ENCODE data around the gene FGFRL1. TPM values are rescaled to one million over a fixed set of nuclear protein-coding genes. Genes with fewer than 3 reads are reported as not detected.

Gene FGFRL1
- total and polyA plus RNA-seq, 5 experiments from 2014 or later: 0.65 to 18.4 (median 1.2) TPM

Other genes with a start within 250 kb of the FGFRL1 start
- gene CPLX1, start 185.5 kb upstream of the FGFRL1 start, total RNA-seq: under 1 TPM in 1 of 2 experiments, not detected in 1; 0.29 TPM
- gene CPLX1, start 185.5 kb upstream of the FGFRL1 start, polyA plus RNA-seq: not detected
- 100 to 1,000 TPM; 162 to 164 TPM for gene GAK, start 79.3 kb upstream of the FGFRL1 start, total RNA-seq
- gene GAK, start 79.3 kb upstream of the FGFRL1 start, polyA plus RNA-seq: 10 to 100 TPM; 45.0 to 71.0 (median 57.6) TPM
- gene TMEM175, start 79.2 kb upstream of the FGFRL1 start, total RNA-seq: 10 to 100 TPM; 65.6 to 72.9 TPM
- gene TMEM175, start 79.2 kb upstream of the FGFRL1 start, polyA plus RNA-seq: 10 to 100 TPM in 2 of 3 donors, 1 to 10 TPM in 1; 6.4 to 14.7 (median 11.5) TPM
- gene DGKQ, start 38.1 kb upstream of the FGFRL1 start, total RNA-seq: 10 to 100 TPM; 37.4 to 39.9 TPM
- gene DGKQ, start 38.1 kb upstream of the FGFRL1 start, polyA plus RNA-seq: 10 to 100 TPM in 2 of 3 donors, 1 to 10 TPM in 1; 2.2 to 17.3 (median 10.0) TPM
- 10 to 100 TPM; 74.8 to 79.1 TPM for gene IDUA, start 24.6 kb upstream of the FGFRL1 start, total RNA-seq
- gene IDUA, start 24.6 kb upstream of the FGFRL1 start, polyA plus RNA-seq: 10 to 100 TPM in 1 of 3 donors, 1 to 10 TPM in 2; 6.5 to 15.4 (median 9.6) TPM
- gene SLC26A1, start 18.2 kb upstream of the FGFRL1 start, total RNA-seq: under 1 TPM; 0.39 to 0.44 TPM
- gene SLC26A1, start 18.2 kb upstream of the FGFRL1 start, polyA plus RNA-seq: 1 to 10 TPM in 2 of 3 donors, under 1 TPM in 1; 0.72 to 1.3 (median 1.1) TPM
- gene RNF212, start 101.9 kb downstream of the FGFRL1 start, total RNA-seq: 1 to 10 TPM; 7.7 to 8.5 TPM
- 1 to 10 TPM; 3.1 to 4.4 (median 3.5) TPM for gene RNF212, start 101.9 kb downstream of the FGFRL1 start, polyA plus RNA-seq
- gene SPON2, start 161.0 kb downstream of the FGFRL1 start, total RNA-seq: 10 to 100 TPM; 16.5 to 16.6 TPM
- 10 to 100 TPM in 1 of 3 donors, 1 to 10 TPM in 2; 8.5 to 45.9 (median 9.5) TPM for gene SPON2, start 161.0 kb downstream of the FGFRL1 start, polyA plus RNA-seq
- 100 to 1,000 TPM; 189 to 193 TPM for gene CTBP1, start 237.5 kb downstream of the FGFRL1 start, total RNA-seq
- gene CTBP1, start 237.5 kb downstream of the FGFRL1 start, polyA plus RNA-seq: 100 to 1,000 TPM in 1 of 3 donors, 10 to 100 TPM in 2; 51.0 to 104 (median 93.7) TPM

Measured in naive thymus-derived CD8-positive, alpha-beta T cell (primary cell).